HAP-1 (cell line): ENCODE measurements around the gene CASK.

Experiments
- DNase-seq, 2 experiments: peaks; one replicate each; pipeline ENCODE4 v3.0.0-alpha.2; 2016 to 2020; ENCODE audit warnings: low spot score in 2 of 2
- H3K27me3 ChIP-seq: fragments of 250-450 bp; sonication (Bioruptor Pico); 2 replicates; pipeline ENCODE4 v1.5.1; 2020; ENCODE audit warnings: low read depth, mild to moderate bottlenecking, moderate library complexity
- H3K36me3 ChIP-seq: fragments of 250-450 bp; sonication (Bioruptor Pico); replicated peaks from 2 replicates; pipeline ENCODE4 v1.5.1; 2020; ENCODE audit warnings: mild to moderate bottlenecking
- H3K4me1 ChIP-seq: fragments of 250-450 bp; sonication (Bioruptor Pico); 2 replicates; pipeline ENCODE4 v1.5.1; 2020; ENCODE audit warnings: mild to moderate bottlenecking
- H3K4me3 ChIP-seq: fragments of 250-450 bp; sonication (Bioruptor Pico); 2 replicates; pipeline ENCODE4 v1.5.1; 2020; ENCODE audit warnings: mild to moderate bottlenecking, moderate library complexity
- H3K9me3 ChIP-seq: fragments of 250-450 bp; sonication (Bioruptor Pico); 2 replicates; pipeline ENCODE4 v1.5.1; 2020; ENCODE audit warnings: mild to moderate bottlenecking, moderate library complexity
- in situ Hi-C: fragments of 300-500 bp; cut with MboI; formaldehyde crosslinking; loops from 3 replicates; pipeline ENCODE4 v1.14.3; 2020; ENCODE audit warnings: low sequenced_read_pairs, inconsistent platforms, mixed read lengths

The CASK gene

GRCh38 chrX:41553688-41554087 is 369.7 kb downstream of the CASK start:
- no peaks in the 10 kb centered on the region for H3K36me3 ChIP-seq
- H3K4me1 ChIP-seq = no peaks in the 10 kb centered on the region
- no peak for DNase-seq
- H3K9me3 ChIP-seq = no peaks in the 10 kb centered on the region
- in situ Hi-C loops = loop anchor here (25.0 kb wide), 1 partner anchor 209 kb away; no protein-coding TSS in a partner anchor
- H3K4me3 ChIP-seq = no peak overlapping the region
- no peaks in the 10 kb centered on the region for H3K27me3 ChIP-seq

GRCh38 chrX:41548411-41548810 is 374.9 kb downstream of the CASK start:
- no peaks in the 10 kb centered on the region for H3K27me3 ChIP-seq
- in situ Hi-C loops = no loop called here
- no peaks in the 10 kb centered on the region; the same call in 1 of the 2 replicates for H3K36me3 ChIP-seq
- DNase-seq = no peak
- no peak overlapping the region for H3K4me3 ChIP-seq
- no peaks in the 10 kb centered on the region for H3K9me3 ChIP-seq
- no peaks in the 10 kb centered on the region; the same call in 1 of the 2 replicates for H3K4me1 ChIP-seq

- no peaks in the 10 kb centered on the region; the same call in 1 of the 2 replicates for H3K4me1 ChIP-seq
- H3K27me3 ChIP-seq = no peaks in the 10 kb centered on the region
- H3K36me3 ChIP-seq = no peaks in the 10 kb centered on the region; the same call in 1 of the 2 replicates
- no peak overlapping the region for H3K4me3 ChIP-seq
- in situ Hi-C loops = no loop called here
- H3K9me3 ChIP-seq = no peaks in the 10 kb centered on the region
- no peak for DNase-seq
Observed at GRCh38 chrX:41543668-41544067, 379.7 kb downstream of the CASK start.

DNA sequence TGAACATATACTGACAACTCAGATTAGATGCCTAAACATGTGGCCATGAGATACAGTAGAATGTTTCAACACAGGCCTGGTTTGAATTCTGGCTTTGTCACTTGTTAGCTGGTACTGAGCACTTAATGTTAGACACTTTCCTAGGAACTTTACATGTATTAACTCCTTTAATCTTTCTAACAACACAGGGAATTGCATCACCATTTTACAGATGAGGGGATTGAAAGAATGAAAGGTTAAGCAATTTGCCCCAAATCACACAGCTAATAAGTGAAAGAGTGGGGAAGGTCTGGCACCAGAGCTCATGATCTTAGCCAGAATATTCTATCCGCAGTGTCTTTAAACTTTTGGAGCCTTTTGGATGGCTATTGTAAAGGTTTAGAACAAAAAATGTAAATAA is 380.3 kb downstream of the CASK start:
- Histone ChIP-seq H3K27me3 (no peaks in the 10 kb centered on the region), H3K4me3 (no peak overlapping the region)

DNA sequence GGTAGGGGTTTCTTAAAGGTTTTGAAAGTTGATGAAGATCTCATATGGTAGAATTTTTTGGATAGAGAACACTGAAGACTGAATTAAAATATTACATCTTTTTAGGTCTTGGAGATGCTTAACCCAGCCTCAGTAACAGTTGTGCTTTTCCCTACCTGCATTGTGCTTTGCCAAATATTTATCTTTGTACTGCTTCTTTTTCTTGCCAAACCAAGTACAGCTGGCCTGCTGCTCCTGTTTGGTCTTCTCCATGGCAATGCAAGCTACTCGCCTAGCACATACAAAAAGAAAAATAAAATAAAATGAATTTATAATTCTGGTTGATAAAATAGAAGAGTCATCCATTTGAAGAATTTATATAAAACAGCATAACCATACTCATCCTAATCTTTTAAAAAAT is 380.8 kb downstream of the CASK start:
- H3K36me3 ChIP-seq = no peaks in the 10 kb centered on the region; the same call in 1 of the 2 replicates
- no peaks in the 10 kb centered on the region for H3K9me3 ChIP-seq
- no peak for DNase-seq
- H3K4me1 ChIP-seq = no peaks in the 10 kb centered on the region
- H3K27me3 ChIP-seq = no peaks in the 10 kb centered on the region
- in situ Hi-C loops = no loop called here
- H3K4me3 ChIP-seq = no peak overlapping the region

More for the DNA sequence above, 380.3 kb downstream of the CASK start:
- no peaks in the 10 kb centered on the region; the same call in 1 of the 2 replicates for H3K36me3 ChIP-seq
- H3K4me1 ChIP-seq = no peaks in the 10 kb centered on the region; the same call in 1 of the 2 replicates
- H3K9me3 ChIP-seq = no peaks in the 10 kb centered on the region
- no peak for DNase-seq
- in situ Hi-C loops = no loop called here

DNA sequence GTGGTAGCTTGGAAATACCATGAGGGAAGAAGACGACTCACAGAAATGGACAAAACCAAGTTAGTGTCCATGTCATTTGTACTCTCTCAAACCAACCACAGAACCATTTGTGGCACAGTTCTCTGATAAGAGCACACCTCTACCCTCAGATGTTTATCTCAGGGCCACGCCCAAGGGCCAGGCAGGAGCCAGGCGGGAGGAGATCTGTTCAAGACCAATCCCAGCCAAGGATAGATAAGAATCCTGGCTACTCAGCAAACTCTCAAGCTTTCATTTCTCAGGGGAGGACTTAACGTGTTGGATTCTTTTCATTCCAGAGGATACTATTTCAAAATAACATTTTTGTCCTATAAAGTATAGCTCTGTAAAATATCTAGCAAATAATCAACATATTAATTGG is 381.2 kb downstream of the CASK start:
- no peak for DNase-seq

GRCh38 chrX:41541386-41541785 is 382.0 kb downstream of the CASK start:
- DNase-seq = no peak
- Histone ChIP-seq H3K9me3 (no peaks in the 10 kb centered on the region), H3K36me3 (no peaks in the 10 kb centered on the region; the same call in 1 of the 2 replicates), H3K4me1 (no peaks in the 10 kb centered on the region), H3K27me3 (no peaks in the 10 kb centered on the region), H3K4me3 (no peak overlapping the region)
- in situ Hi-C loops = no loop called here

More for the DNA sequence above, 381.2 kb downstream of the CASK start:
- Histone ChIP-seq H3K9me3 (no peaks in the 10 kb centered on the region), H3K36me3 (no peaks in the 10 kb centered on the region; the same call in 1 of the 2 replicates), H3K4me3 (no peak overlapping the region), H3K4me1 (no peaks in the 10 kb centered on the region), H3K27me3 (no peaks in the 10 kb centered on the region)
- in situ Hi-C loops = no loop called here

DNA sequence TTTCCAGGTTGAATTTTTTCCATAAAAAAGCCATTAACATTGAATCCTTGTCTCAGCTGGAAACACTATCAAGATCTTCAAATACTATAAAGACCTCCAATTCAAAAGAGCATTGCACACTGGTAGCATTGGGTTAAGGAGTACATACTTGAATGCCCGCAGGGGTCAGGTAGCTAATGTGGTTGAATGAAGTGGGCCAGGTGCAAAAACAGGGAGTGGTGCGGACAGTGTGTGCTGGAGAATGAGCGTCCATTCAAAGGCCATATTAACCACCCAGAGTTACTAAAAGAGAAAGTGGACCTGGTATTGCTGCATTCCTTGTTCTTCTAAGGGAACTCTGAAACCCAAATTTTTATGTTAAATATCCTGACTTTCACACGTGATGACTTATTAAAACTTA is 384.6 kb downstream of the CASK start:
- in situ Hi-C loops = no loop called here
- no peak overlapping the region for H3K4me3 ChIP-seq

GRCh38 chrX:41530085-41530484 is 393.3 kb downstream of the CASK start:
- in situ Hi-C loops = no loop called here
- H3K36me3 ChIP-seq = peaks cover under 1% of the 10 kb centered on the region; the same call in 1 of the 2 replicates
- H3K9me3 ChIP-seq = no peaks in the 10 kb centered on the region
- H3K4me1 ChIP-seq = no peaks in the 10 kb centered on the region; the same call in 1 of the 2 replicates
- H3K4me3 ChIP-seq = no peak overlapping the region
- DNase-seq = no peak
- H3K27me3 ChIP-seq = no peaks in the 10 kb centered on the region

More for the DNA sequence above, 384.6 kb downstream of the CASK start:
- H3K9me3 ChIP-seq = no peaks in the 10 kb centered on the region
- no peaks in the 10 kb centered on the region for H3K4me1 ChIP-seq
- no peak for DNase-seq
- H3K27me3 ChIP-seq = no peaks in the 10 kb centered on the region
- H3K36me3 ChIP-seq = peaks cover 3% of the 10 kb centered on the region; the same call in 1 of the 2 replicates

- DNase-seq = no peak
- Histone ChIP-seq H3K4me1 (no peaks in the 10 kb centered on the region; the same call in 1 of the 2 replicates), H3K27me3 (no peaks in the 10 kb centered on the region), H3K36me3 (no peaks in the 10 kb centered on the region; the same call in 1 of the 2 replicates), H3K4me3 (no peak overlapping the region), H3K9me3 (no peaks in the 10 kb centered on the region)
- in situ Hi-C loops = no loop called here
Observed at GRCh38 chrX:41529221-41529620, 394.1 kb downstream of the CASK start.

- Histone ChIP-seq H3K4me1 (no peaks in the 10 kb centered on the region; the same call in 1 of the 2 replicates), H3K27me3 (no peaks in the 10 kb centered on the region), H3K4me3 (no peak overlapping the region), H3K36me3 (no peaks in the 10 kb centered on the region; the same call in 1 of the 2 replicates), H3K9me3 (no peaks in the 10 kb centered on the region)
- in situ Hi-C loops = no loop called here
- DNase-seq = no peak
Observed at GRCh38 chrX:41528784-41529183, 394.6 kb downstream of the CASK start.

DNA sequence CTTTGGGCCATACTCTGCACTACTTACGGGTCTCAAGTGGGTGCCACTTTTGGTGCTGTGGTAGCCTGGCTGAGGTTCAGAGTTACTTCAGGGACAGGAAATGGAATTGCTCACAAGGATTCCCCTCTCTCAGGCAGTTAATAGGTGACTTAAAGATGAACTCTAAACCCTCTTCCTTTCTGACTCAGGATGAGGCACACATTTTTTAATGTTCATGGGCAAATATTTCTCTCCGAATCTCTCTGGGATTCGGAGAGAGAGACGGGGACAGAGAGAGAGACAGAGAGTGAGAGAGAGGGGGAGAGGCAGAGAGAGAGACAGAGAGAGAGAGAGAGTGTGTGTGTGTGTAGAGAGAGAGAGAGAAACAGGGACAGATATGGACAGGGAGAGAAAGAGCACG is 396.4 kb downstream of the CASK start:
- Histone ChIP-seq H3K36me3 (no peaks in the 10 kb centered on the region; the same call in 1 of the 2 replicates), H3K27me3 (no peaks in the 10 kb centered on the region), H3K4me1 (peaks cover 11% of the 10 kb centered on the region), H3K9me3 (no peaks in the 10 kb centered on the region), H3K4me3 (no peak overlapping the region)
- DNase-seq = no peak
- in situ Hi-C loops = no loop called here

- no peaks in the 10 kb centered on the region for H3K9me3 ChIP-seq
- H3K4me1 ChIP-seq = peaks cover 11% of the 10 kb centered on the region
- H3K27me3 ChIP-seq = no peaks in the 10 kb centered on the region
- in situ Hi-C loops = no loop called here
- no peaks in the 10 kb centered on the region; the same call in 1 of the 2 replicates for H3K36me3 ChIP-seq
- DNase-seq = no peak
- H3K4me3 ChIP-seq = no peak overlapping the region
Observed at GRCh38 chrX:41526271-41526670, 397.1 kb downstream of the CASK start.

DNA sequence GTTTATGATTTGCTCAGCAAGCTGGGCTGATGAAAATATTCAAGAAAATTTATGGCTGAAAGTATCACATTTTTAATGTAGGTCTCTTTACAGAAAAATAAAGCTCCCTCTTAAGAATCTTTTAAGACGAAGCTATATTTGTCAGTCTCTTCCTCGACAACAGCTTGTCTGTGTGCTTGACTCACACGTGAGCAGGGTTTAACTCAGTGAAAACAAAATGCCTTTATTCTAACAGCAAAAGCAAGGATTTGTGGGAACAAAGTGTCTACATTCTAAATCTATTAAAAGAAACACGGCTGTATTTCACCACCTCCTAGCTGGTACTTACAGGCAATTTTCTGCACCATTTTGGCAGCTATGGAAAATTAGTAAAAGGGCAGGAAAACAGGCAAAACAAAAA is 400.7 kb downstream of the CASK start:
- Histone ChIP-seq H3K27me3 (no peaks in the 10 kb centered on the region), H3K4me1 (peaks cover 33% of the 10 kb centered on the region), H3K9me3 (no peaks in the 10 kb centered on the region), H3K4me3 (no peak overlapping the region), H3K36me3 (no peaks in the 10 kb centered on the region)
- no peak for DNase-seq
- in situ Hi-C loops = no loop called here

DNA sequence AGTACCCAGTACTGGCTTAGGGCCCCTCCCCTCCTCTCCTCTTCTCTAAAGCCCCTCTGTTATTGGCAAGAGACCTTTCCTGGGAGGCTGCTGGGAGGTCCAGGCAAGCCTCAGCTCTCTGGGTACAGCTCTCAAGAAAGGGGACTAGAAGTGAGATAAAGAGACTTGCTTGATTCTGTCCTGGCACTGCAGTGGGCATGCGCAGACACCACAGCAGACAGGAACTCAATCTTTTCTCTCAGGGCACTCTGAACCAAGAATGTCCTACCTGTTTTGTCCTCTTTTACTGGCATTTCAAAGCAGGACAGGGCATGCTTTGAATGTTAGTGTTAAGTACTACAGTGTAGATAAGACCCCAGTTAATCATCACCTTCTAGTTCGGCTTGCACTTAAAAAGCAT is 401.3 kb downstream of the CASK start:
- Histone ChIP-seq H3K36me3 (no peaks in the 10 kb centered on the region), H3K9me3 (no peaks in the 10 kb centered on the region), H3K4me3 (no peak overlapping the region), H3K27me3 (no peaks in the 10 kb centered on the region), H3K4me1 (peaks cover 34% of the 10 kb centered on the region)
- no peak for DNase-seq
- in situ Hi-C loops = no loop called here
